ENCODE results near the gene CDK18.

The CDK18 gene

GRCh38 chr1:205524794-205525101, 20.3 kb downstream of the CDK18 start:
- no peaks in the 10 kb centered on the region for H4K20me1 ChIP-seq (ENCODE audit: insufficient read depth, low read length)
- no peak overlapping the region for H3K9ac ChIP-seq (ENCODE audit: low read length)
- no peak overlapping the region for H3K4me2 ChIP-seq (ENCODE audit: low read length)
- H3K27ac ChIP-seq (ENCODE audit: low read length) = no peak overlapping the region
- H3K4me1 ChIP-seq (ENCODE audit: low read length) = peaks cover 10% of the 10 kb centered on the region
- no peak overlapping the region for H2AFZ ChIP-seq (ENCODE audit: low read depth, low read length)
- no peaks in the 10 kb centered on the region for H3K36me3 ChIP-seq (replicated peaks; ENCODE audit: low read depth, low read length)
- H3K27me3 ChIP-seq (ENCODE audit: low read depth, low read length) = peaks cover 3% of the 10 kb centered on the region
- TF ChIP-seq, protein P1, sequence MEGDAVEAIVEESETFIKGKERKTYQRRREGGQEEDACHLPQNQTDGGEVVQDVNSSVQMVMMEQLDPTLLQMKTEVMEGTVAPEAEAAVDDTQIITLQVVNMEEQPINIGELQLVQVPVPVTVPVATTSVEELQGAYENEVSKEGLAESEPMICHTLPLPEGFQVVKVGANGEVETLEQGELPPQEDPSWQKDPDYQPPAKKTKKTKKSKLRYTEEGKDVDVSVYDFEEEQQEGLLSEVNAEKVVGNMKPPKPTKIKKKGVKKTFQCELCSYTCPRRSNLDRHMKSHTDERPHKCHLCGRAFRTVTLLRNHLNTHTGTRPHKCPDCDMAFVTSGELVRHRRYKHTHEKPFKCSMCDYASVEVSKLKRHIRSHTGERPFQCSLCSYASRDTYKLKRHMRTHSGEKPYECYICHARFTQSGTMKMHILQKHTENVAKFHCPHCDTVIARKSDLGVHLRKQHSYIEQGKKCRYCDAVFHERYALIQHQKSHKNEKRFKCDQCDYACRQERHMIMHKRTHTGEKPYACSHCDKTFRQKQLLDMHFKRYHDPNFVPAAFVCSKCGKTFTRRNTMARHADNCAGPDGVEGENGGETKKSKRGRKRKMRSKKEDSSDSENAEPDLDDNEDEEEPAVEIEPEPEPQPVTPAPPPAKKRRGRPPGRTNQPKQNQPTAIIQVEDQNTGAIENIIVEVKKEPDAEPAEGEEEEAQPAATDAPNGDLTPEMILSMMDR (IDR thresholded peaks at IDR 0.05; ENCODE audit: low read depth, low read length) = no peak
- TF ChIP-seq EZH2phosphoT487 (IDR thresholded peaks at IDR 0.05; ENCODE audit: low read depth) = no peak
- no peaks in the 10 kb centered on the region for H3K79me2 ChIP-seq (ENCODE audit: low read length)
- H3K9me3 ChIP-seq (ENCODE audit: insufficient read depth, low read length) = no peaks in the 10 kb centered on the region
- H3K4me3 ChIP-seq (ENCODE audit: low read length) = no peak overlapping the region

DNA sequence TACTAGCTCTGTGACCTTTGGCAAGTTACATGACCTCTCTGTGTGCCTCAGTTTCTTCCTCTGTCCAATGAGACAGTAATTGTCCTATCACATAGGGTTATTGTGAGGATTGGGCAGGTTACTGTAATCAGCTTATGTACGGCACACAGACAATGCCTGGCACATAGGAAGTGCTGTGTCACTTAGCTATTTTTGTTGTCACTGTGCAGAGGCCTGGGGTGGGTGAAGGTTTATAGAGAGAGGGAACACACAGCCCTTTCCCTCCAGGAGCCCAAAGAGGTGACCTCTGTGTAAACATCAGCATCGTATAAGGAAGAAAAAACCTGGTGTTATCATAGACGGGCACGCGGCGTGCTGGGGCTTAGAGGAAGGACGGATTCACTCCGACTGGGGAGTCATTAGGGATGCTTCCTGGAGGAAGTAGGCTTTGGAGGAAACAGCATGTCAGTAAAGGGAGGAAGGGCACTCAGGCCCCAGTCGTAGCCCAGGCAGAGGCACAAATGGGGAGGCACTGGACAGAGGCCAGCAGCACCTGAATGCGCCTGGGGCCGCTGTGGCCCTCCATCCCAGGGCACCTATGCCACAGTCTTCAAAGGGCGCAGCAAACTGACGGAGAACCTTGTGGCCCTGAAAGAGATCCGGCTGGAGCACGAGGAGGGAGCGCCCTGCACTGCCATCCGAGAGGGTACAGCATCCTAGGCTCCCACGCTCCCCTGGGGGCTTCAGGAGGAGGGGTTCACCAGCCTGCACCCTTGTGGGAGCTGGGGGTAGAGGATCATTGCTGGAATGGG, 21.2 kb downstream of the CDK18 start:
- H4K20me1 ChIP-seq (ENCODE audit: insufficient read depth, low read length) = no peaks in the 10 kb centered on the region
- H3K36me3 ChIP-seq (replicated peaks; ENCODE audit: low read depth, low read length) = no peaks in the 10 kb centered on the region
- no peak overlapping the region for H3K4me3 ChIP-seq (ENCODE audit: low read length)
- no peaks in the 10 kb centered on the region for H3K9me3 ChIP-seq (ENCODE audit: insufficient read depth, low read length)
- H3K27ac ChIP-seq (ENCODE audit: low read length) = no peak overlapping the region
- TF ChIP-seq, protein P1 (IDR thresholded peaks at IDR 0.05; ENCODE audit: low read depth, low read length) = no peak
- TF ChIP-seq EZH2phosphoT487 (IDR thresholded peaks at IDR 0.05; ENCODE audit: low read depth) = no peak
- no peaks in the 10 kb centered on the region for H3K79me2 ChIP-seq (ENCODE audit: low read length)
- H3K27me3 ChIP-seq (ENCODE audit: low read depth, low read length) = 0 out of 2 replicates have a peak, but pooled peaks cover 3% of the 10 kb centered on the region
- no peak overlapping the region for H3K4me2 ChIP-seq (ENCODE audit: low read length)
- peaks cover 19% of the 10 kb centered on the region for H3K4me1 ChIP-seq (ENCODE audit: low read length)
- H2AFZ ChIP-seq (ENCODE audit: low read depth, low read length) = no peak overlapping the region
- H3K9ac ChIP-seq (ENCODE audit: low read length) = no peak overlapping the region

DNA sequence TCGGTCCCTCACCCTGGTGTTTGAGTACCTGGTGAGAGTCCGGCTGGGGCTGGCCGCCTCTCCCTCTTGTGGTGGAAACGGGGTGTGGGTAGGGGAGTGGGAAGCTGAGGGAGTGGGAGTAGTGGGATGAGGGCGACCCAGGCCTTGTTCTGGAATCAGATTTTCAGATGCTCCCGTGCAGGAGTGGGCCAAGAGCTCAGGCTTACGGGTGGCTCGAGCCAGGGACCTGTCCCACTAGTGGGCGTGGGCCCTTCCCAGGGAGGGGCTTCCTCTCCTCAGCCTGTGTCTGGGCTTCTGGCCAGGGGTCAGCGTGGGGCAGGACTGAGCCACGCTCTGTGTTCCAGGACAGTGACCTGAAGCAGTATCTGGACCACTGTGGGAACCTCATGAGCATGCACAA, 22.0 kb downstream of the CDK18 start:
- Histone ChIP-seq H4K20me1 (ENCODE audit: insufficient read depth, low read length) (no peaks in the 10 kb centered on the region), H3K27me3 (ENCODE audit: low read depth, low read length) (0 out of 2 replicates have a peak, but pooled peaks cover 3% of the 10 kb centered on the region), H3K9ac (ENCODE audit: low read length) (no peak overlapping the region), H3K9me3 (ENCODE audit: insufficient read depth, low read length) (no peaks in the 10 kb centered on the region), H3K36me3 (replicated peaks; ENCODE audit: low read depth, low read length) (no peaks in the 10 kb centered on the region), H3K4me3 (ENCODE audit: low read length) (no peak overlapping the region), H3K79me2 (ENCODE audit: low read length) (no peaks in the 10 kb centered on the region), H3K4me2 (ENCODE audit: low read length) (no peak overlapping the region), H3K27ac (ENCODE audit: low read length) (no peak overlapping the region), H3K4me1 (ENCODE audit: low read length) (peaks cover 19% of the 10 kb centered on the region), H2AFZ (ENCODE audit: low read depth, low read length) (no peak overlapping the region)
- TF ChIP-seq, protein P1 (IDR thresholded peaks at IDR 0.05; ENCODE audit: low read depth, low read length) = no peak
- no peak for TF ChIP-seq EZH2phosphoT487 (IDR thresholded peaks at IDR 0.05; ENCODE audit: low read depth)

- H3K9ac ChIP-seq (ENCODE audit: low read length) = no peak overlapping the region
- H2AFZ ChIP-seq (ENCODE audit: low read depth, low read length) = no peak overlapping the region
- no peaks in the 10 kb centered on the region for H3K36me3 ChIP-seq (replicated peaks; ENCODE audit: low read depth, low read length)
- 0 out of 2 replicates have a peak, but pooled peaks cover 3% of the 10 kb centered on the region for H3K27me3 ChIP-seq (ENCODE audit: low read depth, low read length)
- peak overlapping the region; percentile 74 for H3K4me2 ChIP-seq (ENCODE audit: low read length)
- no peaks in the 10 kb centered on the region for H4K20me1 ChIP-seq (ENCODE audit: insufficient read depth, low read length)
- no peak overlapping the region for H3K27ac ChIP-seq (ENCODE audit: low read length)
- no peaks in the 10 kb centered on the region for H3K79me2 ChIP-seq (ENCODE audit: low read length)
- TF ChIP-seq EZH2phosphoT487 (IDR thresholded peaks at IDR 0.05; ENCODE audit: low read depth) = no peak
- TF ChIP-seq, protein P1 (IDR thresholded peaks at IDR 0.05; ENCODE audit: low read depth, low read length) = no peak
- H3K4me1 ChIP-seq (ENCODE audit: low read length) = peaks cover 19% of the 10 kb centered on the region
- H3K4me3 ChIP-seq (ENCODE audit: low read length) = no peak overlapping the region
- H3K9me3 ChIP-seq (ENCODE audit: insufficient read depth, low read length) = no peaks in the 10 kb centered on the region
These were observed 23.5 kb downstream of the CDK18 start for GRCh38 chr1:205527931-205528330.

Measured in OCI-LY3 (cell line).